ENCODE measurements around the gene IL34.

The IL34 gene

DNA sequence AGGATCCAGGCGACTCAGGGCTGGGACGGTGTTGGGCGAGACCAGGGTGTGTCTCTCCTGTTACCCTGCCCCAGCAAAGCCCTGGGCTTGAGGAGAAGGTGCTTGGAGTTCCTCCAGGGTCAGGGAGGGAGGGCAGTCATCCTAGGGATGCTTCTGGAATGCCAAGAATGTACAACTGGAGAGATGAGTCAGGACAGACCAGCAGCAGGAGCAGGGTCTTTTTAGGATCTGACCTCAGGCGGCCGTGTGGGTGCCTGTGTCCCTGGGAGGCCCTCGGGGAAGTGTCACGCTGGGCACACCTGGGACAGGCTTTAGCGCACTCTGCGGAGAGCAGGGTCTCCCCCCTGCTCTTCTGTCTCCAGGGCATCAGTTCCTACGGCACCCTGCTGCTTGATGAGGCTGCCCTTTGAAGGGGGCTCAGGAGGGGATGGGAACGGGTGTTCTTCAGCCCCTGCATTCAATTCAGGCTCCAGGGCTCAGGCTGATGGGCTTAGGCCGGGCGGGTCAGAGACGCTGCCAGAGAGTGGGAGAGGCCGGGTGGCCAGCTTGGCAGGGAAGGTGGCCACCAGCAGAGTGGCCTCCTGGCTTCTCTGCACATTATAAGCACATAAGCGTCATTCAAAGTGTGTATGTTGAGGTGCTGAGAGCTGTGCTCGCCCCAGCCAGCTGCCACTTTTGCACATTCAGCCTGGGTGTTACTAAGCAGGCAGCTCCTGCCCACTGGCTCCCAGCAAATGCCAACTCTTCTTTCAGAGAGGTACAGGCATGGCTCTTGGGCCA is 47.9 kb downstream of the IL34 start:
- Histone ChIP-seq H2AFZ (ENCODE audit: insufficient read depth, low read length, poor library complexity) (peak overlapping the region; percentile 30), H3K4ac (ENCODE audit: low read depth, low read length) (peak overlapping the region; percentile 38), H4K91ac (ENCODE audit: low read depth, low read length) (peak overlapping the region; percentile 95), H4K12ac (ENCODE audit: low read depth, low read length) (no peak overlapping the region), H2BK120ac (ENCODE audit: insufficient read depth, low read length, poor library complexity) (peak overlapping the region; percentile 77), H3K9ac (ENCODE audit: low read length) (no peak overlapping the region), H3K4me2 (ENCODE audit: low read length) (no peak overlapping the region), H2AK5ac (ENCODE audit: low read length) (peak overlapping the region; percentile 87), H2BK12ac (ENCODE audit: low read length) (peak overlapping the region; percentile 77), H3K4me1 (ENCODE audit: control insufficient read depth in 1 of 2, insufficient read depth in 2 of 2, low read length in 2 of 2) (peaks cover 56 to 62% of the 10 kb centered on the region in 2 experiments), H3K14ac (ENCODE audit: low read length) (peak overlapping the region; percentile 72), H2BK5ac (ENCODE audit: low read depth, low read length, poor library complexity) (peak overlapping the region; percentile 32), H4K8ac (ENCODE audit: low read depth, low read length) (peak overlapping the region; percentile 56), H3K23ac (ENCODE audit: low read length) (no peak overlapping the region), H3K36me3 (ENCODE audit: control insufficient read depth in 1 of 2, insufficient read depth in 2 of 2, low read length in 2 of 2) (peaks cover 8 to 10% of the 10 kb centered on the region in 2 experiments), H3K79me2 (ENCODE audit: control insufficient read depth, insufficient read depth, low read length, poor library complexity) (peaks cover 3% of the 10 kb centered on the region), H3K18ac (ENCODE audit: low read length) (peak overlapping the region; percentile 72), H3K9me3 (ENCODE audit: insufficient read depth, low read depth, low read length) (no peaks in the 10 kb centered on the region), H3K4me3 (ENCODE audit: low read depth, low read length) (no peak overlapping the region), H3K79me1 (ENCODE audit: low read length) (peaks cover 51% of the 10 kb centered on the region), H3K27me3 (ENCODE audit: insufficient read depth, low read length) (no peaks in the 10 kb centered on the region), H3K27ac (ENCODE audit: low read depth, low read length) (peak overlapping the region; percentile 73)
- WGBS (ENCODE audit: extremely low coverage, insufficient coverage, insufficient read length) = no CpG with 5 or more reads among the region's 17 CpGs
- DNase-seq = peak; percentile 96 to 98

- H2AFZ ChIP-seq (ENCODE audit: insufficient read depth, low read length, poor library complexity) = no peak overlapping the region
- H3K4me1 ChIP-seq (ENCODE audit: control insufficient read depth in 1 of 2, insufficient read depth in 2 of 2, low read length in 2 of 2) = peaks cover 60 to 66% of the 10 kb centered on the region in 2 experiments
- H3K27ac ChIP-seq (ENCODE audit: low read depth, low read length) = no peak overlapping the region
- no peaks in the 10 kb centered on the region for H3K27me3 ChIP-seq (ENCODE audit: insufficient read depth, low read length)
- no peak overlapping the region for H3K23ac ChIP-seq (ENCODE audit: low read length)
- peak overlapping the region; percentile 75 for H4K91ac ChIP-seq (ENCODE audit: low read depth, low read length)
- H3K9ac ChIP-seq (ENCODE audit: low read length) = no peak overlapping the region
- no CpG with 5 or more reads among the region's 4 CpGs for WGBS (ENCODE audit: extremely low coverage, insufficient coverage, insufficient read length)
- H3K36me3 ChIP-seq (ENCODE audit: control insufficient read depth in 1 of 2, insufficient read depth in 2 of 2, low read length in 2 of 2) = peaks cover 8% of the 10 kb centered on the region in 2 experiments
- peaks cover 53% of the 10 kb centered on the region for H3K79me1 ChIP-seq (ENCODE audit: low read length)
- peak overlapping the region; percentile 65 for H2BK12ac ChIP-seq (ENCODE audit: low read length)
- peak overlapping the region; percentile 87 for H2AK5ac ChIP-seq (ENCODE audit: low read length)
- peak overlapping the region; percentile 71 for H2BK120ac ChIP-seq (ENCODE audit: insufficient read depth, low read length, poor library complexity)
- H3K4me2 ChIP-seq (ENCODE audit: low read length) = no peak overlapping the region
- peak overlapping the region; percentile 25 for H3K14ac ChIP-seq (ENCODE audit: low read length)
- H3K79me2 ChIP-seq (ENCODE audit: control insufficient read depth, insufficient read depth, low read length, poor library complexity) = peaks cover 3% of the 10 kb centered on the region
- peak overlapping the region; percentile 31 for H4K8ac ChIP-seq (ENCODE audit: low read depth, low read length)
- peak overlapping the region; percentile 55 for H3K18ac ChIP-seq (ENCODE audit: low read length)
- H3K9me3 ChIP-seq (ENCODE audit: insufficient read depth, low read depth, low read length) = no peaks in the 10 kb centered on the region
- no peak for DNase-seq
- peak overlapping the region; percentile 35 for H3K4ac ChIP-seq (ENCODE audit: low read depth, low read length)
- H3K4me3 ChIP-seq (ENCODE audit: low read depth, low read length) = no peak overlapping the region
- H4K12ac ChIP-seq (ENCODE audit: low read depth, low read length) = no peak overlapping the region
- H2BK5ac ChIP-seq (ENCODE audit: low read depth, low read length, poor library complexity) = peak overlapping the region; percentile 32
Observed at GRCh38 chr16:70694868-70695218, 48.5 kb downstream of the IL34 start.

GRCh38 chr16:70695331-70696070 is 49.1 kb downstream of the IL34 start:
- Histone ChIP-seq H2BK5ac (ENCODE audit: low read depth, low read length, poor library complexity) (no peak overlapping the region), H3K9me3 (ENCODE audit: insufficient read depth, low read depth, low read length) (no peaks in the 10 kb centered on the region), H3K79me1 (ENCODE audit: low read length) (peaks cover 57% of the 10 kb centered on the region), H3K4ac (ENCODE audit: low read depth, low read length) (no peak overlapping the region), H3K4me3 (ENCODE audit: low read depth, low read length) (no peak overlapping the region), H2BK12ac (ENCODE audit: low read length) (peak overlapping the region; percentile 52), H2AK5ac (ENCODE audit: low read length) (peak overlapping the region; percentile 71), H3K27ac (ENCODE audit: low read depth, low read length) (peak overlapping the region; percentile 6), H2BK120ac (ENCODE audit: insufficient read depth, low read length, poor library complexity) (peak overlapping the region; percentile 24), H3K4me1 (ENCODE audit: control insufficient read depth in 1 of 2, insufficient read depth in 2 of 2, low read length in 2 of 2) (peaks cover 67 to 71% of the 10 kb centered on the region in 2 experiments), H2AFZ (ENCODE audit: insufficient read depth, low read length, poor library complexity) (no peak overlapping the region), H3K9ac (ENCODE audit: low read length) (no peak overlapping the region), H3K23ac (ENCODE audit: low read length) (no peak overlapping the region), H4K12ac (ENCODE audit: low read depth, low read length) (no peak overlapping the region), H3K4me2 (ENCODE audit: low read length) (no peak overlapping the region), H3K14ac (ENCODE audit: low read length) (peak overlapping the region; percentile 45), H3K79me2 (ENCODE audit: control insufficient read depth, insufficient read depth, low read length, poor library complexity) (peaks cover 3% of the 10 kb centered on the region), H4K8ac (ENCODE audit: low read depth, low read length) (no peak overlapping the region), H3K27me3 (ENCODE audit: insufficient read depth, low read length) (no peaks in the 10 kb centered on the region), H4K91ac (ENCODE audit: low read depth, low read length) (peak overlapping the region; percentile 13), H3K18ac (ENCODE audit: low read length) (peak overlapping the region; percentile 43), H3K36me3 (ENCODE audit: control insufficient read depth in 1 of 2, insufficient read depth in 2 of 2, low read length in 2 of 2) (peaks cover 8% of the 10 kb centered on the region in 2 experiments)
- WGBS (ENCODE audit: extremely low coverage, insufficient coverage, insufficient read length) = no CpG with 5 or more reads among the region's 14 CpGs
- DNase-seq = peak in 1 of 2 donors; percentile 39

GRCh38 chr16:70696355-70696754 is 50.0 kb downstream of the IL34 start:
- Histone ChIP-seq H2BK12ac (ENCODE audit: low read length) (no peak overlapping the region), H2AFZ (ENCODE audit: insufficient read depth, low read length, poor library complexity) (no peak overlapping the region), H3K27me3 (ENCODE audit: insufficient read depth, low read length) (no peaks in the 10 kb centered on the region), H3K4me2 (ENCODE audit: low read length) (no peak overlapping the region), H2AK5ac (ENCODE audit: low read length) (peak overlapping the region; percentile 2), H3K9ac (ENCODE audit: low read length) (no peak overlapping the region), H3K79me2 (ENCODE audit: control insufficient read depth, insufficient read depth, low read length, poor library complexity) (peaks cover 3% of the 10 kb centered on the region), H3K4me1 (ENCODE audit: control insufficient read depth in 1 of 2, insufficient read depth in 2 of 2, low read length in 2 of 2) (peaks cover 71 to 72% of the 10 kb centered on the region in 2 experiments), H4K12ac (ENCODE audit: low read depth, low read length) (no peak overlapping the region), H3K14ac (ENCODE audit: low read length) (no peak overlapping the region), H3K4ac (ENCODE audit: low read depth, low read length) (no peak overlapping the region), H3K36me3 (ENCODE audit: control insufficient read depth in 1 of 2, insufficient read depth in 2 of 2, low read length in 2 of 2) (peaks cover 8% of the 10 kb centered on the region in 2 experiments), H3K27ac (ENCODE audit: low read depth, low read length) (no peak overlapping the region), H3K23ac (ENCODE audit: low read length) (no peak overlapping the region), H2BK5ac (ENCODE audit: low read depth, low read length, poor library complexity) (no peak overlapping the region), H4K91ac (ENCODE audit: low read depth, low read length) (peak overlapping the region; percentile 40), H3K4me3 (ENCODE audit: low read depth, low read length) (no peak overlapping the region), H3K9me3 (ENCODE audit: insufficient read depth, low read depth, low read length) (no peaks in the 10 kb centered on the region), H3K18ac (ENCODE audit: low read length) (no peak overlapping the region), H2BK120ac (ENCODE audit: insufficient read depth, low read length, poor library complexity) (peak overlapping the region; percentile 35), H3K79me1 (ENCODE audit: low read length) (peaks cover 57% of the 10 kb centered on the region), H4K8ac (ENCODE audit: low read depth, low read length) (no peak overlapping the region)
- DNase-seq = no peak
- no CpG with 5 or more reads among the region's 8 CpGs for WGBS (ENCODE audit: extremely low coverage, insufficient coverage, insufficient read length)
